ENCODE measurements around the gene TMED10.
"Not testable (repeated sequence)": the region's sequence is repeated elsewhere in the genome, so short reads cannot be mapped to it uniquely, and the experiment has no call there.

TMED10 gene

GRCh38 chr14:75127474-75127820, 49.0 kb downstream of the TMED10 start:
- not testable (repeated sequence) for DNase-seq (ENCODE audit: low read depth in 2 of 2)

DNA sequence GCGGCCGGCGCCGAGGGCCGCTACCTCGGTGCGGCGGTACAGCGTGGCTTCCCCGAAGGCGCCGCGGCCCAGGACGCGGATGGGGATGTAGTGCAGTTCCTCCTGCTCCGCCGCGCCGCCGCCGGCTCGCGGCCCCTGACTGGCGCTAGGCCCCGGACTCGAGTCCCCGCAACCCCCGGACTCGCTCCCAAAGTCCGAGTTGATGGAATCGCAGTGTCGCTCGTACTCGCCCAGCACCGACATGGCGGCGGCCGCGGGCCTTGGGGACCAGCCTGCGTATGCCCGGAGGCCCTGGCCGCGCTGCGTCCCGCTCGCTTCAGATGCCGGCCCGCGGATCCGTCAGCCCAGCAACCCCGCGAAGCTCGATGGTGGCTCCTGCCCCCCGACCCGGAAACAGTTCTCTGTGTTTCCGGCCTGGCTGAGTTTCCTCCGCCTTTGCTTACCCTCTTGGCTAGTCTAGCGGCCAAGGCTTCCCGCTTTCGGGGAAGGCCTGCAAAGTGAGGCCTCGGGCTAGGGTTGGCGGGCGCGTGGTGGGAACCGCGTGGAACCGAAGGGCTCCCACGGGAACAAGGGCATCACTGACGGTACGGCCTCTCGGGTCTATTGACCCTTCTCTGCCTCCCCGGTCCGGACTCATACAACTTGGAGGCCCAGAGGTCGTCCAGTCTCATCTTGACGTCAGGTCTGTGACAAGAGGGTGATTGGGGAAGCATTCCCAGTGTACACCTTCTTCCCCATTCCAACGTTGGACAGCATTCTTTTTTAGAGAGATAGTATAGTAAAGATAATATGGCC, 49.5 kb downstream of the TMED10 start, which contains the start of gene NEK9:
TSS of gene NEK9 (minus strand) at position 370 of the 795 bp plus-strand sequence. CDS start at position 243, 127 bp downstream.
- DNase-seq (ENCODE audit: low read depth in 2 of 2) = peak; percentile 78 to 80

- no peak for DNase-seq (ENCODE audit: low read depth in 2 of 2)
Measured at GRCh38 chr14:75126121-75126544, 50.3 kb downstream of the TMED10 start.

GRCh38 chr14:75125617-75126016, 50.8 kb downstream of the TMED10 start:
- DNase-seq (ENCODE audit: low read depth in 2 of 2) = no peak

DNA sequence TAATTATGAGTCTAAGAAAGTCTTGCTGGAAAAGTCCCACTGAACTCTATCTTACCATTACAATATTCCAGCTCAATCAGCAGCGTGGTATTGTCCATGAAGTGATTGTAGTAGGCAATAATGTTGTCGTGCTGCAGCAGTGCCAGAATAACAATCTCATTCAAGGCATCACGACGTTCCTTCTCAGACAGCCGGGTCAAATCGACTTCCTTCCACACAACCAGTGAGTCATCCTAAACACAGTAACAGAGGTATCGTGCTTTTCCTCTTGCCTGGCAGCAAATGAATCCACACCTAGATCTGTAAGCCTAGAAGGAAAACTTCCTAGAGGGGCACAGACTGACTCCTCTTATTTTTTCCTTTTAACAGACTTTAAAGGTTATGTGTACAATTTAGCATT, 52.4 kb downstream of the TMED10 start:
- no peak for DNase-seq (ENCODE audit: low read depth in 2 of 2)

GRCh38 chr14:75121552-75121951, 54.9 kb downstream of the TMED10 start:
- no peak for DNase-seq (ENCODE audit: low read depth in 2 of 2)

DNA sequence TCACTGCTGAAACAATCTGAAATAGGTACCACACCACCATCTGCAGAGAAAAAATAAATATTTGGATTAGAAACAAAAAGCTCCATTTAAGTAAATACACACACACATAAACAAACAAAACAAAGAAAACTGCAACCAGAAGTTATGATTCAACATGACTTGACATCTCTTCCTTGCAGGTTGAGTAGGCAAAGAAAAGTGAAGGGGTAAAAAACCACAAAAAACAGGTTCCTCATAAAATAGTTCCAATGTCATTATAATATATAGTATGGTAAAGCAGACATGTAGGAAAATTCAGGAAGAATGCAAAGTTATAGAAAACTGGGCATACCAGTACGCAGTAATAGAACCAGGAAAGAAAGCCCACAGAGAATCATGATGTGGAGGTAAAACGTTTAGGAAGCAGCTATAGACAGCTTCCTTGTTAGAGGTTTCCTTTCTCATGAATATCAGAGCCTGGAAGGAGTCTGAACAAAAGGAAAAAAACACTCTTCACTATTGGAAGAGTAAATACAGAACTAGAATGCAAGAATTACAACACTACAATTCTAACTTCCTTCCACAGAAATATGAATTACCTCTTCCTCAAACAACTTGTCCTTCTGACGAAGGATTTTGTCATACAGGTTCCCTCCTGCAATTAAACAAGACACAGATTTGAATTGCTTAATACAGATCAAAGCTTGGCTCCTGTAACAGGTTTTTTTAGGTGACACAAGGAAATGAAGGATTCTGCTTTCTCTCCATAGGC, 55.7 kb downstream of the TMED10 start:
- DNase-seq (ENCODE audit: low read depth in 2 of 2) = no peak

DNA sequence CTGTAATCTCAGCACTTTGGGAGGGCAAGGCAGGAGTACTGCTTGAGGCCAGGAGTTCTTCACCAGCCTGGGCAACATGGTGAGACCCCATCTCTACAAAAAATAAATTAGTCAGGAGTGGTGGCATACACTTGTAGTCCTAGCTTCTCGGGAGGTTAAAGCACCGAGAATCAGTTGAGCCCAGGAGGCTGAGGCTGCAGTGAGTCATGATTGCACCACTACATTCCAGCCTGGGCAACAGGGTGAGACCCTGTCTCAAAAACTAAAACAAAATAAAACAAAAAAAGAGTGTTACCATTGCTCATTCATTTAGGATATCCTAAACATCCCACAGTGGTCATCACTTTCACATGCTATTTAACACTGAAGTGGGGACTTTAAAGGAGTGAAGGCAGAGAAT, 57.4 kb downstream of the TMED10 start:
- no peak for DNase-seq (ENCODE audit: low read depth in 2 of 2)

GRCh38 chr14:75113932-75114539, 62.4 kb downstream of the TMED10 start:
- DNase-seq (ENCODE audit: low read depth in 2 of 2) = no peak

DNA sequence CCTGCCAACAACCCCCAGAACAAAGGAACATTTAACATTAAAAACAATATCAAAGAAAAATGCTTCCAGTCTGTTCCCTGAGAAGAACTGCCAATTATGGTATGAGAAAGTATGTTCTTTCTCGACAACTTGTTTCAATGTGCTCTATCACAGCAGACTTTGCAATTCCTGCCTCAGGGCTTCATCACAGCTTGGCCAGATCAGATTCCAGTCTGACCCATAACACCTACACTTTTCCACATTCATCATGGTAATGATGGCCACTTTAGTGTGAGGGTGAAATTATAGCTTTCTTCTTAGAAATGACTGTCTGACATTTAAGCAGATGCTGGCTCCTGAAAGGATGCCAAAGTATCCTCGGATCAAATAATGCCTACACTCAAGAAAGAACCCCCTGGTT, 66.5 kb downstream of the TMED10 start:
- no peak for DNase-seq (ENCODE audit: low read depth in 2 of 2)

DNA sequence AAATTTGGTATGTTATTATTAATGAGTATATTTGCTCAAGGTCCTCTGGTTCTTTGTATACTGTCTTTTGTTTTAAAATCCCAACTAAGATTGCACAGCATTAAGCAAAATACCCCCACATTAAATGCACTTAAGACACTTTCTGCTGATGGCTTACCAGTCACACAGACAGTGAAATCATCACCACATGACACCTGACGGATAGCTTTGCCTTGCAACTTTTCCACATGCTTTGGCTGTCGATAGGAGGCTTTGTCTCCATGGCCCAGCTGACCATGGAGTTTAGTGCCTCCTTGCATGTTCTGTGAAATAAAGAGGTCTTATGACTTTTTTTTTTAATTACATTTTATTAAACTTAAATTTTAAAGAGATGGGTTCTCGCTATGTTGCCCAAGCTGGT, 69.2 kb downstream of the TMED10 start:
- DNase-seq (ENCODE audit: low read depth in 2 of 2) = no peak

DNA sequence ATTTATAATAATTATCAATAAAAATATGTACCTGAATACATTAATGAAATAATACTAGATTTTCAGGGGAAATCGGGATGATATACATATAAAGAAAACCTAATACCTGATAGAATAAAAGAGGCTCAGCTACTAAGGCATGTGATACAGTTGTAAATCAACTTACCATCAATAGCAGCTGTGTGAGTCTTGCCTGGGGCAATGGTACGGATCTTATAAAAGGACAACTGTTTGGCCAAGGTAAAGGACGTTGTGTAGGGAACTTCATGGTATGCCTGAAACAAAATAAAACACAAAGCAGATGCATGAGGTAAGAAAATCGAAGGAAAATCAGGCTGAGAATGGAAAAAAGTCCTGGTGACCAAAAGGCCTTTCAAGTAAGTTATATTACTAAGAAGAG, 74.9 kb downstream of the TMED10 start:
- no peak for DNase-seq (ENCODE audit: low read depth in 2 of 2)

- no peak for DNase-seq (ENCODE audit: low read depth in 2 of 2)
Measured at GRCh38 chr14:75098682-75099081, 77.7 kb downstream of the TMED10 start.

DNA sequence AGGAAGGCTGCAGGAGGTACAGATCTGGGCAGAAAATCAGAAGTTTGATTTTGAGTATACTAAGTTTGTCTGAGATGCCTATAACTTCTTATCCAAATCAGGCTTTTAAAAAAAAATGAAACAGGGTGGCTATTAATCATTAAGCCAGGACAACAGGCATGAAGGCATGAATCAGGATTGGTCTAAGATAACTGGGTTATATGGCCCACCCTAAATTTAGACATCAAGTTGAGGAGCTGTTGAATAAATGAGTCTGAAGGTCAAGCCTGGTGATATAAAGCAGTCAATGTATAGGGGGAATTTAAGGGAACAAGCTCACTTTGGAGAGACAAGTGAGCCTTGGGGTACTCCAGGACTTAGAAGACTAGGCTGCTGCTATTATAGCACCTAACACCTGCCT, 78.2 kb downstream of the TMED10 start:
- no peak for DNase-seq (ENCODE audit: low read depth in 2 of 2)

- DNase-seq (ENCODE audit: low read depth in 2 of 2) = no peak
Measured at GRCh38 chr14:75096959-75097358, 79.5 kb downstream of the TMED10 start.

- no peak for DNase-seq (ENCODE audit: low read depth in 2 of 2)
Measured at GRCh38 chr14:75095690-75096089, 80.7 kb downstream of the TMED10 start.

DNA sequence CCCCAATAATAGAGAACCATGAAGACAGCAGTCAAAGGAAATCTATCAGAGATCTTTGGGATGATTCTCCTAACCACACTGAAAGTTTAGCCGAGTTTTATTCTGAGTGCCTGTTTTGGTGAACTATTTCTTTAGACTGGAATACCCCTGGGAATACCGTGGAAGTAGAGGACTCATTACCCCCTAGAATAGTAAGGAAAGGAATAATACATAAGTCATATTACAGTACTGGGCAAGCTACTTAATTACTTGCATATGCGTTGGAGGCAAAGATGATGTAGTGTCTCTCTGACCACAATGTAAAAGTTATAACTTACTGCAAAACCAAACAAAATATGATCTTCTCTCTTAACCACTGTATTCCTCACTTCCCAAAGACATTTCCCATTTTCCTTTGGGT, 81.5 kb downstream of the TMED10 start:
- no peak for DNase-seq (ENCODE audit: low read depth in 2 of 2)

DNA sequence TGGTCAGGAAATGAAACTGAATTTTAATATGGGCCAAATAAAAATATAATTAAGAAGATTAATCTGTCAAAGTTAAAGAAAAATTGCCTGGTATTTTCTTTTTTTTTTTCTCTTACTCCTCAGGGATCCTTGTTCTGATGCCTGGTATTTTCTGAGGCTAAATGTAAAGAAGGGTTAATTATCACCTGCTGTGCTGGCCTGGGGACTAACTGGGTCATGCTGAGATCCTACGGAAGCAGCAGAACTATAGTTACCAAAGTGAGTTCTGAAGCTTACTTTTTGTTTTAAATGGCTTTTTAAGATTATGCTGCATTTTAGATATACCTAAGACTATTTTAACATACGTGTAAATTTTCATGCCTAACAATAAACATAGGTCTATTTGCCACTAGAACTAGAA, 83.7 kb downstream of the TMED10 start:
- DNase-seq (ENCODE audit: low read depth in 2 of 2) = no peak

DNA sequence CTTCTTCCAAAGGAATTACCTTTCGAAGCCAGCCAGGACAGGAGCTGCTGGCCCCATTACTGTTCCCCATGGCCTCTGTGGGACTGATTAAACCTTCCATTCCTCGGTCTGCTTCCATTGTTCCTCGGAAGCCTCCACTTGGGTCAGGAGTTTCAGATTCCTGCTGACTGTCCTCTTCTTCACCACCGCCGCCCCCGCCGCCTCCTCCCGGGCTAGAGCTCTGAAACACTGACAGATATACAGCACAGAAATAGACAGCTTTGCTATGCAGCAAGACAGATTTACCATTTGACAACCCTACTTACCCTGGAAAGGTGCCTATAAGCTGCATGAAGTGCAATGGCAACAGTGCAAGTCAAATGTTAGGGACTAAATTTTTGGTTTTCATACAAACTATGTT, 85.2 kb downstream of the TMED10 start:
- DNase-seq (ENCODE audit: low read depth in 2 of 2) = no peak

DNA sequence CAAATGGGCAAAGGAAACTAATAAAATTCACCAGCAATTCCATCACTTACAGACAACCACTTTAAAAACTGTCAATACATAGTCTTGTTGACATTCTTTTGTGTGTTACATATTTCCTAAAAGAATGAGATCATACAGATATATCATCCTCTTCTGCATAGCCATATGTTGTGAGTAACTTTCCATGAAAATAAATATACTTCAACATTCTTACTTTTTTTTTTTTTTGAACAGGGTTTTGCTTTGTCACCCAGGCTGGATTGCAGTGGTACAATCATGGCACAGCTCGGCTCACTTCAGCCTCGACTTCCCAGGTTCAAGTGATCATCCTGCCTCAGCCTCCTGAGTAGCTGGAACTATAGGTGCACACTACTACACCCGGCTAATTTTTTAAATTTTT, 86.1 kb downstream of the TMED10 start:
- no peak for DNase-seq (ENCODE audit: low read depth in 2 of 2)

DNA sequence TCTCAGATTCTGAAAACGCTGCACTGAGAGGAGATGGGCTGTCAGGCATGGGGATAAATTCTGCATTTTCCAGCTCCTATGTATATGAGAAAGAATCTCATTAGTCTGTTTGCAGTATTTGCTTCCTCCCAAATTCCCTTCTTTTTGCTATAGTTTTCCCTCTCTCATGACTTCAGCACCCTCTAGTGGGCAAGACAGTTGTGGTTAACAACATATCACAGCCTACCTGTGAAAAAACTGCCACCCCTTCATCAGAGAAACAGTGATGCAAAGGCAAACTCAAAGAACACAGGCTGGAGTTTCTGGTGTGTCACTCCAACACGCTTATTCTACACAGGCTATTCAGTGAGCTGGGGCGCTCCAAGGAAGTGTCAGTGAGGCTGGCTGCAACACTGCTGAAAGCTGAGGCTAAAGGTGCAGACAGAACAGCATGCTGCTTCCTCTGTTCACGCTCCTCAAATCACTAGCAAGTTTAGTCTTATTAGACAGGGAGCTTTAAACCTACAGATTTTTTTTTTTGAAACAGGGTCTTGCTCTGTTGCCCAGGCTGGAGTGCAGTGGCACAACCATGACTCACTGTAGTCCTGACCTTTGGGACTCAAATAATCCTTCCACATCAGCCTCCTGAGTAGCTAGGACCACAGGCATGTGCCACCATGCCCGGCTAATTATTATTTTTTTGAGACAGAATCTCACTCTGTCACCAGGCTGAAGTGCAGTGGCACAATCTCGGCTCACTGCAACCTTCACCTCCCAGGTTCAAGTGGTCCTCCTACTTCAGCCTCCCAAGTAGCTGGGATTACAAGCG, 87.6 kb downstream of the TMED10 start:
- peak in 1 of 2 donors; percentile 3 for DNase-seq (ENCODE audit: low read depth in 2 of 2)

GRCh38 chr14:75088153-75088552, 88.3 kb downstream of the TMED10 start:
- no peak for DNase-seq (ENCODE audit: low read depth in 2 of 2)

All from stimulated activated CD8-positive, alpha-beta memory T cell treated with anti-CD3 and anti-CD28 coated beads, Interleukin-15, amount 100 ng/mL, for 4 hours (primary cell).